ENCODE measurements around the gene SESTD1. TPM values are rescaled to one million over a fixed set of nuclear protein-coding genes. Genes with fewer than 3 reads are reported as not detected.

SESTD1 gene
- total RNA-seq, 2 experiments from 2014 or later, result 3.2 to 21.4 TPM

DNA sequence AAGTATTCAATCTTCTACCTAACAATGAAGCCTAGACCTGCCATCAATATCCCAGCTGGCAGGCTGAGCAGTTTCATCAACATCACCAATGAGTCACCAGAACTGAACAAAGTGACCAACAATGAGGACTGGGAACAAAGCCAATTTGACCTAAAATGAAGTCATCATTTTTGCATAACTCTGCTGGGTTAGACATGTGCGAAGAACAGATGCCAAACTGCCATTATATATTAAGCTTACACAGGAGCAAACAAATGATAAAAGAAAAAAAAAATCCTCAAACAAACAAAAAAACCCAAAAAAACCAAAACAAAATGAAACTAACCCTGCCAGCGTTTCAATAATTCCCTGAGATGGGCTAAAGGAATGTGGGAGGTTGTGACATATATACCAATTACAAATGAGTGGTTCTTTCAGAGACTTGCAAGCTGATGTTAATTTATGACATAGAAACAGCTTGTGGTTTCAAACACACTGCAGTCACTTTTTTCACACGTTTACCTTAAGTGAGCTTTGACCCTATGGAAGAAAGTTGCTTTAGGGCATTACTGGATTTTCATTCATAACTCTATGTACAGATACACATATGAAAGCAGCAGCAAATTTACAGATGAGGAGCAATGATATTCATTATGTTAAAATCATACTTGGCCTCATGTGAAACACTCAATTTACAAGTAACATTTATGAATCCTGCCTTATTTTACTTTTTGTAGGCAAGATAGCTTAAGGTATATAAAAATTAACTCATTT, 157.8 kb downstream of the SESTD1 start:
- POLR2A ChIA-PET, result interaction anchor here (0.7 to 3.0 kb wide), 5 partner anchors 10 to 89 kb away, joined by 3 to 16 read pairs (median 3); no protein-coding TSS in a partner anchor

DNA sequence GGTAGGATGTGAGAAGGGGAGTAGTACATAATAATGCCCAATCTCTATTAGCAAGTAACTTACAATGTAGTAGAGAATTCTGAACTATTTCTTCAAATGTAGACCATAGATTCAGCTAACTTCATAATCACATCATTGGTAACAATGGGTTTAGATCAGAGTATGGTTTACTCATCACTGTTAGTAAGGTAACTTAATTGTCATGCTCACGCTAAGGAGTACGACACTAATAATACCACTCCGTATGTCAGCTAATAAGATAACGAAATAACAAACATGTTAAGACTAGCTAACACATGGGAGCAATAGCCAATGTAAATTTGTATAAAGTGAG, 158.3 kb downstream of the SESTD1 start:
- Histone ChIP-seq H2AFZ (ENCODE audit: low read length) (no peak overlapping the region), H3K4me3 (ENCODE audit: low read depth, low read length, poor library complexity, severe bottlenecking) (no peak overlapping the region), H3K4me2 (ENCODE audit: low read length) (no peak overlapping the region), H3K9me3 (ENCODE audit: low read length) (no peaks in the 10 kb centered on the region), H3K4me1 (ENCODE audit: insufficient read depth, low read length, poor library complexity, severe bottlenecking) (no peaks in the 10 kb centered on the region), H3K27ac (ENCODE audit: low read depth, low read length, poor library complexity, severe bottlenecking) (no peak overlapping the region), H4K20me1 (ENCODE audit: insufficient read depth, low read length) (no peaks in the 10 kb centered on the region), H3K36me3 (ENCODE audit: insufficient read depth, low read length) (no peaks in the 10 kb centered on the region), H3K9me2 (ENCODE audit: insufficient read depth, low read length) (no peaks in the 10 kb centered on the region), H3K79me2 (ENCODE audit: insufficient read depth, low read depth, low read length) (no peaks in the 10 kb centered on the region)
- BruUV-seq (replicated peaks), result no TSS peak
- TF ChIP-seq EZH2phosphoT487 (IDR thresholded peaks at IDR 0.05; ENCODE audit: borderline replicate concordance, low read depth, low read length), result no peak
- TF ChIP-seq, protein P1, sequence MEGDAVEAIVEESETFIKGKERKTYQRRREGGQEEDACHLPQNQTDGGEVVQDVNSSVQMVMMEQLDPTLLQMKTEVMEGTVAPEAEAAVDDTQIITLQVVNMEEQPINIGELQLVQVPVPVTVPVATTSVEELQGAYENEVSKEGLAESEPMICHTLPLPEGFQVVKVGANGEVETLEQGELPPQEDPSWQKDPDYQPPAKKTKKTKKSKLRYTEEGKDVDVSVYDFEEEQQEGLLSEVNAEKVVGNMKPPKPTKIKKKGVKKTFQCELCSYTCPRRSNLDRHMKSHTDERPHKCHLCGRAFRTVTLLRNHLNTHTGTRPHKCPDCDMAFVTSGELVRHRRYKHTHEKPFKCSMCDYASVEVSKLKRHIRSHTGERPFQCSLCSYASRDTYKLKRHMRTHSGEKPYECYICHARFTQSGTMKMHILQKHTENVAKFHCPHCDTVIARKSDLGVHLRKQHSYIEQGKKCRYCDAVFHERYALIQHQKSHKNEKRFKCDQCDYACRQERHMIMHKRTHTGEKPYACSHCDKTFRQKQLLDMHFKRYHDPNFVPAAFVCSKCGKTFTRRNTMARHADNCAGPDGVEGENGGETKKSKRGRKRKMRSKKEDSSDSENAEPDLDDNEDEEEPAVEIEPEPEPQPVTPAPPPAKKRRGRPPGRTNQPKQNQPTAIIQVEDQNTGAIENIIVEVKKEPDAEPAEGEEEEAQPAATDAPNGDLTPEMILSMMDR (conservative IDR thresholded peaks at IDR 0.05; ENCODE audit: low read length), result no peak
- POLR2A ChIA-PET, result interaction anchor here (0.5 to 3.0 kb wide), 4 partner anchors 10 to 88 kb away, joined by 3 to 16 read pairs (median 4); no protein-coding TSS in a partner anchor
- CTCF ChIA-PET (ENCODE audit: unreplicated experiment), result no interaction called here
- DNase-seq (ENCODE audit: low spot score), result no peak
- intact Hi-C loops (cut with micrococcal nuclease; ENCODE audit: unreplicated experiment), result no loop called here

More for the DNA sequence above, 157.8 kb downstream of the SESTD1 start:
- intact Hi-C loops (cut with micrococcal nuclease; ENCODE audit: unreplicated experiment), result no loop called here
- Histone ChIP-seq H2AFZ (ENCODE audit: low read length) (no peak overlapping the region), H3K4me2 (ENCODE audit: low read length) (no peak overlapping the region), H3K79me2 (ENCODE audit: insufficient read depth, low read depth, low read length) (no peaks in the 10 kb centered on the region), H3K9me3 (ENCODE audit: low read length) (no peaks in the 10 kb centered on the region), H3K4me3 (ENCODE audit: low read depth, low read length, poor library complexity, severe bottlenecking) (no peak overlapping the region), H4K20me1 (ENCODE audit: insufficient read depth, low read length) (no peaks in the 10 kb centered on the region), H3K9me2 (ENCODE audit: insufficient read depth, low read length) (no peaks in the 10 kb centered on the region), H3K36me3 (ENCODE audit: insufficient read depth, low read length) (no peaks in the 10 kb centered on the region), H3K27ac (ENCODE audit: low read depth, low read length, poor library complexity, severe bottlenecking) (no peak overlapping the region), H3K4me1 (ENCODE audit: insufficient read depth, low read length, poor library complexity, severe bottlenecking) (no peaks in the 10 kb centered on the region)
- TF ChIP-seq, protein P1 (conservative IDR thresholded peaks at IDR 0.05; ENCODE audit: low read length), result no peak
- no peak for TF ChIP-seq EZH2phosphoT487 (IDR thresholded peaks at IDR 0.05; ENCODE audit: borderline replicate concordance, low read depth, low read length)
- DNase-seq (ENCODE audit: low spot score), result no peak
- no TSS peak for BruUV-seq (replicated peaks)
- CTCF ChIA-PET (ENCODE audit: unreplicated experiment), result interaction anchor here (1.1 kb wide), 1 partner anchor 10 kb away, joined by 3 read pairs; no protein-coding TSS in a partner anchor

- H2AFZ ChIP-seq (ENCODE audit: low read length), result no peak overlapping the region
- intact Hi-C loops (cut with micrococcal nuclease; ENCODE audit: unreplicated experiment), result no loop called here
- CTCF ChIA-PET (ENCODE audit: unreplicated experiment), result no interaction called here
- H3K79me2 ChIP-seq (ENCODE audit: insufficient read depth, low read depth, low read length), result no peaks in the 10 kb centered on the region
- H3K4me1 ChIP-seq (ENCODE audit: insufficient read depth, low read length, poor library complexity, severe bottlenecking), result no peaks in the 10 kb centered on the region
- no peak overlapping the region for H3K4me2 ChIP-seq (ENCODE audit: low read length)
- no peaks in the 10 kb centered on the region for H3K36me3 ChIP-seq (ENCODE audit: insufficient read depth, low read length)
- H3K9me3 ChIP-seq (ENCODE audit: low read length), result no peaks in the 10 kb centered on the region
- POLR2A ChIA-PET, result interaction anchor here (0.7 to 3.0 kb wide), 4 partner anchors 10 to 853 kb away, joined by 3 to 16 read pairs (median 4); no protein-coding TSS in a partner anchor
- no TSS peak for BruUV-seq (replicated peaks)
- H4K20me1 ChIP-seq (ENCODE audit: insufficient read depth, low read length), result no peaks in the 10 kb centered on the region
- H3K27ac ChIP-seq (ENCODE audit: low read depth, low read length, poor library complexity, severe bottlenecking), result no peak overlapping the region
- no peaks in the 10 kb centered on the region for H3K9me2 ChIP-seq (ENCODE audit: insufficient read depth, low read length)
- no peak overlapping the region for H3K4me3 ChIP-seq (ENCODE audit: low read depth, low read length, poor library complexity, severe bottlenecking)
- no peak for TF ChIP-seq EZH2phosphoT487 (IDR thresholded peaks at IDR 0.05; ENCODE audit: borderline replicate concordance, low read depth, low read length)
- TF ChIP-seq, protein P1 (conservative IDR thresholded peaks at IDR 0.05; ENCODE audit: low read length), result no peak
- DNase-seq (ENCODE audit: low spot score), result no peak
Observed at GRCh38 chr2:179104736-179105135, 159.9 kb downstream of the SESTD1 start.
